Heart left ventricle (tissue), 16 donors: ENCODE data around the gene EGR4. TPM values are rescaled to one million over a fixed set of nuclear protein-coding genes. Genes with fewer than 3 reads are reported as not detected.

Experiments
- ATAC-seq, 4 donors: fragments of 200-7000 bp; cut with Tn5 transposase; one replicate each; pipeline ENCODE4 v1.9.1; 2020 to 2022; ENCODE audit warnings: moderate library complexity in 4 of 4, mild to moderate bottlenecking in 3 of 4, moderate number of reproducible peaks in 1 of 4
- DNase-seq, 5 donors: peaks; one replicate each; pipeline ENCODE4 v3.0.0-alpha.2; 2020
- H3K27ac ChIP-seq, 12 donors: fragments of 200-600 bp; sonication (generic) in 4 of 12; one replicate each; pipeline versions ENCODE4 v1.5.0 to v1.8.0; 2016 to 2022; ENCODE audit warnings: mild to moderate bottlenecking in 2 of 12
- H3K27me3 ChIP-seq, 9 donors: fragments of 200-600 bp; sonication (generic) in 2 of 9; one replicate each; pipeline versions ENCODE4 v1.5.1 to v1.8.0; 2016 to 2022; ENCODE audit warnings: mild to moderate bottlenecking in 3 of 9
- H3K36me3 ChIP-seq, 9 donors: fragments of 200-600 bp; sonication (generic) in 2 of 9; one replicate each; pipeline versions ENCODE4 v1.5.0 to v1.8.0; 2018 to 2022; ENCODE audit warnings: mild to moderate bottlenecking in 2 of 9
- H3K4me1 ChIP-seq, 12 donors: fragments of 200-600 bp; sonication (generic) in 4 of 12; one replicate each; pipeline versions ENCODE4 v1.5.0 to v1.8.0; 2016 to 2022; ENCODE audit warnings: mild to moderate bottlenecking in 3 of 12
- H3K4me3 ChIP-seq, 12 donors: fragments of 200-600 bp; sonication (generic) in 4 of 12; one replicate each; pipeline versions ENCODE4 v1.5.0 to v1.8.0; 2017 to 2022; ENCODE audit warnings: mild to moderate bottlenecking in 9 of 12, moderate library complexity in 4 of 12
- H3K9me3 ChIP-seq, 12 donors: fragments of 200-600 bp; sonication (generic) in 4 of 12; one replicate each; pipeline versions ENCODE4 v1.5.0 to v1.8.0; 2016 to 2022; ENCODE audit warnings: mild to moderate bottlenecking in 1 of 12
- CTCF ChIP-seq, 12 donors: fragments of 200-600 bp; sonication (generic) in 4 of 12; IDR thresholded peaks; one replicate each; pipeline versions ENCODE4 v1.5.0 to v1.8.0; 2018 to 2022; ENCODE audit warnings: antibody characterized with exemption in 12 of 12, mild to moderate bottlenecking in 5 of 12
- POLR2A ChIP-seq, 2 donors: fragments of 450-650 bp; IDR thresholded peaks; one replicate each; pipeline ENCODE4 v1.6.1; 2017; ENCODE audit warnings: antibody characterized with exemption in 2 of 2, mild to moderate bottlenecking in 2 of 2, moderate library complexity in 2 of 2
- WGBS, 4 donors: extraction: QIAGEN DNeasy Blood & Tissue Kit in 2 of 4; methylation state at CpG; one replicate each; pipeline versions ENCODE4 v1.1.5 to v1.1.7; 2013 to 2018; 5-methylcytosine and 5-hydroxymethylcytosine counted together
- intact Hi-C, 10 donors: fragments of 100-400 bp; cut with DNase I; formaldehyde crosslinking; loops; one replicate each; pipeline versions ENCODE4 v1.11.1 to v1.14.2; 2022
- polyA plus RNA-seq, 2 donors: library from polyadenylated mRNA; stranded (reverse); fragments of 200-250 nt; gene quantifications; one replicate each; pipeline ENCODE4 v1.2.3, GENCODE V29; 2013
- total RNA-seq, 9 donors: library from RNA; depleted of rRNA in 2 of 9; stranded (reverse); fragments of >200 nt in 2 of 9; fragmentation: NEBNext Ultra II Directional in 3 of 9; extraction: Animal tissue kit (Norgen Biotek cat#: 25700) in 3 of 9; gene quantifications; one replicate each; pipeline versions ENCODE4 v1.1.0 to v1.2.4, GENCODE V29; 2016 to 2023
- donor health status: ischemic (EF 13 %, LVEDD 7.1; RV severe dilation, severe dysfunction).
- donor health status: healthy with polysubstance abuse.
- donor health status: DM: no; HTN: yes; CAD: no.
- donor health status: DM: no; HTN: no; CAD: no.
- donor health status: ischemic (EF 25% LVEDD 6.9; RV normal size, moderate dysfunction).
- donor health status: ischemic (EF 25% LVEDD 5.7; RV mildly dilated, moderate dysfunction).
- donor health status: healthy.
- donor health status: DM: yes; HTN: yes; CAD: no.
- donor health status: ischemic (EF 35%, LVEDD 5.7; RV mildly dilated, moderate dysfunction).
- donor health status: nonischemic (EF 11% LVEDD 7.7; RV severe dilation, severe dysfunction).
- donor health status: DM: yes; HTN: yes; CAD: no.
- donor health status: PGD.
- donor health status: ischemic (EF 29% LVEDD 5.4; RV normal size, mild dysfunction).
- donor health status: nonischemic (EF 23%, LVEDD 6.1; RV moderate dilation, normal function).

The EGR4 gene
- total and polyA plus RNA-seq, 11 donors: not detected

DNA sequence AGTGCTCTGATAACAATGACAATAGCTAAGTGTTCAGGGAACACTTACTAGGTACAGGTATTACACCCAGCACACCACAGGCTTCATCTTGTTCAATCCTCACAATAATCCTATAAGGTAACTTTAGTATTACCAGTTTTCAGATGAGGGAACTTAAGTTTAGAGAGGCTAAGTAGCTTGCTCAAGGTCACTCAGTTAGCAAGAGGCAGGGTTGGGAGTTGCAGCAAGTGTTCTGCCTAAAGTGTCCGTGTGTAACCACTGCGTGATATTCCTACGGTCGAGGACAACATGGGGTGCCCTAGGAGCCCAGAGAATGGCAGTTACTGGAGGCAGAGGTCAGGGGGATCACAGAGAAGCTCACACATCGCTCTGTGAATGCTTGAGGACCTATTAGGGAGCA is 30.2 kb upstream of the EGR4 start:
- Histone ChIP-seq H3K4me3 (no peak overlapping the region), H3K27ac (no peak overlapping the region), H3K9me3 (no peaks in the 10 kb centered on the region), H3K27me3 (peaks cover 0 to 50% (median 8%) of the 10 kb centered on the region in 9 donors), H3K36me3 (no peaks in the 10 kb centered on the region), H3K4me1 (no peaks in the 10 kb centered on the region)
- TF ChIP-seq POLR2A (IDR thresholded peaks at IDR 0.05) (no peak), CTCF (IDR thresholded peaks at IDR 0.05) (no peak)
- intact Hi-C loops: no loop called here
- ATAC-seq (no peak), DNase-seq (no peak)
- 61 to 73% (median 66%) methylated on average over 5 of the region's 5 CpGs for WGBS, 4 donors

- WGBS, 4 donors: 88 to 97% (median 92%) methylated on average over 2 of the region's 2 CpGs
- H3K27me3 ChIP-seq: peaks cover 0 to 18% (median 4%) of the 10 kb centered on the region in 9 donors
Measured at GRCh38 chr2:73314441-73314840, 21.1 kb upstream of the EGR4 start.

DNA sequence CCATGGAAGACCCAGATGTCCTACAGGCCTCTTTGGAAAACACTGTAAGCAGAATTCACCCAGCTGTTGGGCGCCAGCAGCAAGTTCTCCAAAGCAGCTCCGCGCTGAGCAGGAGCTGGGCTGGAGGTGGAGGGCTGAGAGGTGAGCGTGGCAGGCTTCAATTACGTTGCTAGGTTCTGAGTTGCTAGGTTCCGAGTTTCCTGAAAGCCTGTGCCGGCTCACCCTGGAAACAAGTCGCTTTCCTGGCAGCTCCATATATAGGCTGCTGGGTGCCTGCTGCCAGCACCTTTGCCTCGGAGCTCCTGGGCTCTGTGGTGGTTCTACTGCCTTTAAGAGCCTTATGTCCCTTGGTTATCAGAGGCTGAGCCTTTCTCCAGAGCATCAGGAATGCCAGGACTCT is 14.4 kb upstream of the EGR4 start:
- 69 to 74% (median 71%) methylated on average over 9 of the region's 9 CpGs for WGBS, 4 donors
- TF ChIP-seq CTCF (IDR thresholded peaks at IDR 0.05) (no peak), POLR2A (IDR thresholded peaks at IDR 0.05) (no peak)
- intact Hi-C loops: no loop called here
- H3K27ac ChIP-seq: no peak overlapping the region
- H3K4me1 ChIP-seq: no peaks in the 10 kb centered on the region
- no peak overlapping the region for H3K4me3 ChIP-seq
- H3K36me3 ChIP-seq: no peaks in the 10 kb centered on the region
- ATAC-seq: no peak
- DNase-seq: no peak
- H3K27me3 ChIP-seq: peaks cover 0 to 27% (median 0%) of the 10 kb centered on the region in 9 donors
- H3K9me3 ChIP-seq: no peaks in the 10 kb centered on the region

More at GRCh38 chr2:73314441-73314840, 21.1 kb upstream of the EGR4 start:
- no peak overlapping the region for H3K4me3 ChIP-seq
- DNase-seq (no peak), ATAC-seq (no peak)
- H3K9me3 ChIP-seq: no peaks in the 10 kb centered on the region
- intact Hi-C loops: no loop called here
- H3K27ac ChIP-seq: no peak overlapping the region
- no peaks in the 10 kb centered on the region for H3K36me3 ChIP-seq
- TF ChIP-seq CTCF (IDR thresholded peaks at IDR 0.05): no peak
- no peaks in the 10 kb centered on the region for H3K4me1 ChIP-seq

DNA sequence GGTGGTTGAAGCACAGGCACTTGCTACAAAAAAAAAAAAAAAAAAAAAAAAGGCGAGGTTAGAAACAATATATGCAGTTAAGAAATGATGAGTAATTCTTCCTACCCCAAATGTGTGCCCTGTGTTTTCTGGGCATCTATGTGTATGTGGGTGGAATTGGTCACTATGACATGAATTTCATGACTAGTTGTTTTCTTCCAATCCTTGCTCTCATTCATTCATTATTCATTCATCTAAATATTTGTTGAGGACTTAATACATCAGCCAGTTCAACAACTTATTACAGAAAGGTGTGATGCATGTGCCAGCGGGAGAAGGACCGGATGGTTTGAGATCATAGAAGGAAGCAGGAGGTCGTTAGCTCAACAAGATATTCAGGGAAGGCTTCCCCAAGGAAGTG is 8.3 kb upstream of the EGR4 start:
- Histone ChIP-seq H3K36me3 (no peaks in the 10 kb centered on the region), H3K9me3 (no peaks in the 10 kb centered on the region), H3K4me3 (no peak overlapping the region), H3K4me1 (no peaks in the 10 kb centered on the region), H3K27me3 (peaks cover 0 to 42% (median 0%) of the 10 kb centered on the region in 9 donors), H3K27ac (no peak overlapping the region)
- ATAC-seq (no peak), DNase-seq (no peak)
- 59 to 70% (median 66%) methylated on average over 4 of the region's 4 CpGs for WGBS, 4 donors
- TF ChIP-seq CTCF (IDR thresholded peaks at IDR 0.05): no peak
- no peak for TF ChIP-seq POLR2A (IDR thresholded peaks at IDR 0.05)
- intact Hi-C loops: no loop called here
